Activated CD4-positive, alpha-beta T cell treated with anti-CD3 and anti-CD28 coated beads, Interleukin-10, Interleukin-2, amounts not matched to agents 100 ng/mL and 50 ng/mL, durations not matched to agents 16 hours and 8 hours (primary cell): Measurements from ENCODE around the gene ZAR1.
"Not testable (repeated sequence)": the region's sequence is repeated elsewhere in the genome, so short reads cannot be mapped to it uniquely, and the experiment has no call there.

Source experiments
- DNase-seq: peaks from one replicate; pipeline ENCODE4 v3.0.0-alpha.2; 2020

The ZAR1 gene

DNA sequence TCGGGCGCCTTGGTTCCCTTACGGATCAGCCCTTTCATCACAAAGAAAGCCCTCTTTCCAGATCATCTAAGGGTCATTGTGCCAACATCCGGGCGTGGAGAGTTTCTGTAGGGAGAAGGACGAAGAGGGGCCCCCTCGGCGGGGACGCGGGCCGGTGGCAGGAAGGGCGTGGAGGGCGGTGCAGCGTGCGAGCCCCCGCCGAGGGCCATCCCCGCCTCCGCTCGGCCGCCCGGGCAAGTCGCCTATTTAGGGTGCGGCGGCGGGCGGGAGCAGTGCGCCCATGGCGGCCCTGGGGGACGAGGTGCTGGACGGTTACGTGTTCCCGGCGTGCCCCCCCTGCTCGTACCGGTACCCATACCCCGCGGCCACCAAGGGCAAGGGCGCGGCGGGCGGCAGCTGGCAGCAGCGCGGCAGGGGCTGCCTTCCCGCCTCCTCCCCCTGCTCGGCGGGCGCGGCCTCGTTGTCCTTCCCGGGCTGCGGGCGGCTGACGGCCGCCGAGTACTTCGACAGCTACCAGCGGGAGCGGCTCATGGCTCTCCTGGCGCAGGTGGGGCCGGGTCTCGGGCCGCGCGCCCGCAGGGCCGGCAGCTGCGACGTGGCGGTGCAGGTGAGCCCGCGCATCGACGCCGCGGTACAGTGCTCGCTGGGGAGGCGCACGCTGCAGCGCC is at the start of gene ZAR1:
Gene ZAR1 (plus strand): TSS at position 241 of the 668 bp plus-strand sequence. CDS start 40 bp downstream, at position 281.
- no peak for DNase-seq

GRCh38 chr4:48440914-48441313 is 49.1 kb upstream of the ZAR1 start:
- DNase-seq, result not testable (repeated sequence)

DNA sequence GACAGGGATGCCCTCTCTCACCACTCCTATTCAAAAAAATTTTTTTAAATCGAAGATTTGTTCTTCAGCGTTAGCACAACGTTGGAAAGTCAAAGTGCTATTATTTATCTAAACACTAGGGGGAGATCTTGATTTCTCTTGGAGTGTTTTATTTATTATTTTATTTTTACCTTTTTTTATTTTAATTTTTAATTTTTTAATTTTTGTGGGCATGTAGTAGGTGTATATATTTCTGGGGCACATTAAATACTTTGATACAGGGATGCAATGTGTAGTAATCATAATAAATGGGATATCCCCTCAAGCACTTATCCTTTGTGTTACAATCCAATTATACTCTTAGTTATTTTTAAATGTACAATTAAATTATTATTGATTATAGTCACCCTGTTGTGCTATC is 44.3 kb upstream of the ZAR1 start:
- DNase-seq, result no peak

DNA sequence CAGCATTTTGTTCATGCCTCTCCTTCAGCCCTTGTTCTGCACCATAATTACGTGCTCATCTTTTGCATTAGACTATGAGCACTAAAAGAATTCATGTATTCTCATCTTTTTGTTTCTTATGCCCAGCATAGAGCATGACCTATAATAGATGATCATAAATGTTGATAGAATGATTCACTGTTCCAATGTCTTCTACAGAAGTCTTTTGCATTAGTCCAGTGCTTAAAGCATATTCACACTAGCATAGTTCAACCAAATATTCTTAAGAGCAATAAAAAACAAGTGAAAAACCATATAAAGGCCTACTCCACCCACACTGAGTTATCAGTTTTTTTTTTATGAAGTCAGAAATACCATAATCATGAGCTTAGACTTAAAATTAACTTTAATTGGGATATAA is 43.4 kb upstream of the ZAR1 start:
- DNase-seq, result no peak

DNA sequence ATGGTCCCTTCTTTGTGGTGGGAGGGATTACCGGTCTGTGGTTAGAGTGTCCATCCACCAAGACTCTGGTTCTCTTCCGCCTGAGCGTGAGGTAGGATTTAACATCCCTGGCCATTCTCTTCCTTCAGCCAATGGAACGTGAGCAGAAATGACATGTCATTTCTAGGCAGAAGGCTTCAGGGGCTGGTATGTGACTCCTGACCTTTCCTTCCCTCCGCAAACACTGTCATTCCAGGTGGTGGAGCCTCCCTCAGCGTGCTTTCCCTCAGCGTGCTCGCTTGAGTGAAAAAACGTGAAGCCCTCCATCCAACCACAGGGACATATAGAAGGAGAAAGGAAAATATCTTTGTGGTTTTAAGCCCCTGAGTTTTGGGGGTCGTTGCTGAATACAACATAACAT is 40.9 kb upstream of the ZAR1 start:
- DNase-seq, result no peak

DNA sequence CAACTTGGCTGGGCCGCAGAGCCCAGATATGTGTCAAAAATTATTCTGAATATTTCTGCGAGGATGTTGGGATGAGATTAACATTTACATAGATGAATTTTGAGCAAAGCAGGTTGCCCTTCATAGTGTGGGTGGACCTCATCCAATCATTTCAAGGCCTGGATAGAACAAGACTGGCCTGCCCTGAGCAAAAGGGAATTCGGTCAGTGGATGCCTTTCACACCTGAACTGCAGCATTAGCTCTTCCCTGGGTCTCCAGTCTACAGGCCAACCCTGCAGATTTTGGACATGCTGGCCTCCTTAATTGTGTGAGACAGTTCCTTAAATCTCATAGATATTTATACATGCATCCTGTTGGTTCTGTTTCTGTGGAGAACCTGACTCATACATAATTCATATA is 39.3 kb upstream of the ZAR1 start:
- DNase-seq, result no peak

- DNase-seq, result not testable (repeated sequence)
These were observed 38.4 kb upstream of the ZAR1 start for GRCh38 chr4:48451656-48452055.

DNA sequence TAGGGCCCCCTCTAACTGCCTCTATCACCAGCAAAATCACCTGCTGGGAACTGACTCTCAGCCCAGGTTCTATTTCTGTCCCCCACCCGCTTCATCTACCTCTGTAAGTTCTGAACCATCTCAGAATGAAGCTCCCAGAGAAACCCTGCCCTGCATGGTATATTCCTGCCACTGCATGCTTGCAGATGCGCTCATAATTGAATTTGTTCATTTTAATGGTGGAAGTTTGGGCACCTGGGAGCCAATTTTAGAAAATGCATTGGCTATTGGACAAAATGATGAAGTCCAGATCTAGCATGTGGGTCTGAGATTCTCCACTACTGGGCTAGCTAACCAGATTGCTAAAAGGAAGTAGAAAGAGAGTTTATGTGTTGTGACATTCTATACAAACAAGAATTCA is 35.5 kb upstream of the ZAR1 start:
- no peak for DNase-seq

GRCh38 chr4:48461000-48461399 is 29.1 kb upstream of the ZAR1 start:
- no peak for DNase-seq

DNA sequence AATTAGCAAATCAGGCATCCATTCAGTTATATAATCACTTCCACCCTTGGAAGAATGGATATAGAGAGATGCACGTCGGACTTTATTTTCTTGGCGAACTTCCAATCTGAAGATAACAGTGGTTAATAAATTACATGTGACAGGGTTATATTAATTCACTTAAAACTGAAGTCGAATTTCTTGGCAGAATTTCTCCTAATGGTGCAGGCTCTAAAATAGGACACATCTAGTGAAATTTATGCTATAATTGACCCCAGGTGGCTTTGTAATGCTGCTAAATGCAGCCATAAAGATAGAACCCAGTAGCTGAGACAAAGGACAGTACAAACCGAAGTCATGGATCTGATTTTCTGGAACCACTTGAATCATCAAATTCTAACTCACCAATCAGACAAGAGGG is 27.7 kb upstream of the ZAR1 start:
- no peak for DNase-seq

DNA sequence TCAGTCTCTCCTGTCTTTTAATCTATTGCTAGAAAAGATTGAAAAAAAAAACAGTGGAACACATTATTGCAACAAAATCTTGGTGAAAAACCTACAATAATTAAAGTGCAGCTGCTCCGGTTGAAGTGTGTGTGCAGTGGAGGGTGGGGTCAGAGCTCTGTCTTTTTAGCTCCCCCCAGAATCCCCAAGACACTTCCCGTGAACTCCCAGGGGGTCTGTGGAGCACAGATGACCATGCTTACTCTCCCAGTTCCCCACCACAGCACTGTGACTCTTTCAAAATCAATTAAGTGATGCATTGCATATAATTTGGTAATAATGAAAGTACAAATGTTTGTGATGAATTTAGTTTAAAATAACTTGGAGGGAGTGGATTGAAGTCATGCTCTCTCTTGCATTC is 22.6 kb upstream of the ZAR1 start:
- DNase-seq, result no peak

DNA sequence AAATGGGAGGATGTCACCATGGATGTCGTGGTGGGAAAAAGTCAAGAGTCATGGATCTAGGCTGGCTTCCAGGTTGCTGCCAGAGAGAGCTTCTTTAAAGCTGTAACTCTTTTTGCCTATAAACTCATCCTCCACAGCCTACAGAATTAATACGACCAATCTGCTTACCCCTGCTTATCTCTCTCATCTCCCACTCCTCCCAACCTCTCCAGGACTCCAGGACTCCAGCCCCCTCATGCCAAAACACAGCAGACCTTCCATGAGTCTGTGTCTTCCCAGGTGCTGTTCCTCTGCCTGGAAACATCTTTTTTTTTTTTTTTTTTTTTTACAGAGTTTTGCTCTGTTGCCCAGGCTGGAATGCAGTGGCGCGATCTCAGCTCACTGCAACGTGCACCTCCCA is 22.2 kb upstream of the ZAR1 start:
- no peak for DNase-seq

GRCh38 chr4:48470137-48470536 is 19.9 kb upstream of the ZAR1 start:
- no peak for DNase-seq

DNA sequence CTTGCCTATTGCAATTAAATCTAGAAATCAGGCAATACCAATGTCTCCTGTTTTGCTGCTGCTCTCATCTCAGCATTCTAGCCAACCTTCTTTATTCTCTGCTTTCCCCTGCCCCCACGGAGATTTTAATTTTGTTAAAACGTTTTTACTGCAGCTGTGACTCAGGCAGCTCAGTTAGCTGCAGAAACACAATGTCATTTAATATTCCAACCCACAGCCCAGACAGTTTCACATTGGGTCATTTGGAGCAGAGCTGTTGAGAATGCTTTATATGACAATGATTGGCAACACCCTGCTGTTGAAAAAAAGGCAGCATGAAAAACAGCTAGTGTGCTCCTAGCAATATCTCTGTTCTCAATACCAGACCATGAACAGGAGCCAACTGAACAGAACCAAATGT is 19.5 kb upstream of the ZAR1 start:
- peak; percentile 34 for DNase-seq

DNA sequence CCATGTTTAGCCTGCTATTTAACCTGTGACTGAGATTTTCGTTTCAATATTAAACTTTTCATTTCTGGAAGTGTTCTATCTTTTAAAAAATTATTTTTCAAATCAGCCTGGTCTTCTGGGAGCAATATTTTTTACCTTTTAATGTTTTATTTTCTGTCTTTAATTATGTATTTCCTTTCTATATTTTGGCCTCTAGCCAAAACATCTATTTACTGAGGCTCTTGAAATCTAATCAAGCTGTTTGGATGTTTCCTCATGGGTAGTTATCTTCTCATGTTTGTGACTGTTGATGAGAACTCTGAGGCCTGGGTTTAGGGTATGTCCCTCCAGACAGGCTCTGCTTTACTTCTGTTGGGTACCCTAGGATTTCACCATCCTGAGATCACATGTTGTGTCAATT is 17.3 kb upstream of the ZAR1 start:
- no peak for DNase-seq

- no peak for DNase-seq
These were observed 14.3 kb upstream of the ZAR1 start for GRCh38 chr4:48475770-48476169.

GRCh38 chr4:48478273-48478672 is 11.8 kb upstream of the ZAR1 start:
- no peak for DNase-seq

DNA sequence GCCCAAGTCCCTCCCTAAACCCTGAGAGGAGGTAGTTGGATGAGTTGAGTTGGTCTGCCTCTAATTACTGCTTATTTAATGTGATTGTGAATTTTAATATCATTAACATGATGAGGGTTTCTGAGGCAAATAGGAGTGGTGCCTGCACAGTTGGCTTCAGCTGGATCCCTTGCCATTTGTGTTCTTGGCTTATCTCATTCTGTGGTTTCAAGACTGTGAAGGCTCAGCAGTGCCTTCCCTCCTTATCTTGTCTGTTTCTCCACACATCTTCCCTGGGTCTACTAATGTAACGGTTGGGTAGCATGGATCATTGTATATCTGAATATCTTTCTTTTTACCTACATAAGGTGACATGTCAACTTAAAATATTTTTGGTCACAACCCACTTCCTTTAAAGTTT is 8.5 kb upstream of the ZAR1 start:
- DNase-seq, result no peak

DNA sequence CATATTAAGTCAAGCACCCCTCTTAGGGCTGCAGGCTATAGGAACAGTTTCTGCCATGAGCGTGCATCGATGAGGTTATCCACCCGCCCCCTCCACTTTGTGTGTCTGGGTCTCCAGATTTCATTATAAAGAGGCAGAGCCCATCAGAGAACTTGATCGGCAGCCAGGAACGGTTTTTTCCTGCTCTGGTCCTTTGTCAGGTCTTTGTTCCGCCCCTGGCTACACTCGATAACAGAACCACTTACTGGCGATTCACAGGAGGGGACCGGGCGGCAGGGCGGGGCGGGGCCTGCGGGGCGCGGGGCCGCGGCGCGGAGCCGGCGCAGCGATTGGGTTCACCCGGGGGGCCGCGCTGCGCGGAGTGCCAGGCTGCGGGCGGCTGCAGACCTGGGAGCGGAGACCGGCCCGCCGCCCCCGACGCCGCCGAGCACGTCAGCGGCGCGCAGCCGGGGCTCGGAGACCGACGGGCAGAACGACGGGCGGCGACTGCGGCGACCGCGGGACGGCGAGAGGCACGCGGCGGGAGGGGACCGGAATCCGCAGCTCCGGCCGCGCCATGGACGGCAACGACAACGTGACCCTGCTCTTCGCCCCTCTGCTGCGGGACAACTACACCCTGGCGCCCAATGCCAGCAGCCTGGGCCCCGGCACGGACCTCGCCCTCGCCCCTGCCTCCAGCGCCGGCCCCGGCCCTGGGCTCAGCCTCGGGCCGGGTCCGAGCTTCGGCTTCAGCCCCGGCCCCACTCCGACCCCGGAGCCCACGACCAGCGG is 6.9 kb upstream of the ZAR1 start, which contains the start of gene SLC10A4:
Gene SLC10A4 (plus strand): TSS at position 338 of the 771 bp plus-strand sequence. CDS start 219 bp downstream, at position 557.
- DNase-seq, result no peak

GRCh38 chr4:48483777-48484493 is 6.1 kb upstream of the ZAR1 start:
- DNase-seq, result no peak

DNA sequence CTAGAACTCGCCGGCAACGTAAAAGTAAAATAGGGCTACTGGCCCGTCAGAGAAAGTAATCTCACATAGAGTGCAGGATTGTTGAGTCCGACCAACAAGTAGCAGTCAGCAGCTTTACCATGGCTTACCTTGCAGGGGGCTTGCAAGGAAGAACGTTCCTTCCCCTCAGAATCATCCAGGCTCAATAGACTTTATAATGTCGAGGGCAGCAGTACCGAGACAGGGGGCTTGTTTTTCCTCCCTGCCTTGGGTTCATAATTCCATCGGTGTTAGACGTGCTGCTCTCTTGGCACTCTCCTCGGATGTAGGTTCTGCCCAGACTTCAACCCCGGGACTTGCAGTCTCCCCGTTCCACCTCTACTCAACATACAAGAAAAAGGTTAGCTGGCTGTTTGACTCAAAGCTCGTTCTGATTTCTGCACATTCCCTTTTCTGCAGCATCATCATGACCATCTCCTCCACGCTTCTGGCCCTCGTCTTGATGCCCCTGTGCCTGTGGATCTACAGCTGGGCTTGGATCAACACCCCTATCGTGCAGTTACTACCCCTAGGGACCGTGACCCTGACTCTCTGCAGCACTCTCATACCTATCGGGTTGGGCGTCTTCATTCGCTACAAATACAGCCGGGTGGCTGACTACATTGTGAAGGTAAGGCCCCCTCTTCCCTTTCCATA is 5.4 kb upstream of the ZAR1 start:
- no peak for DNase-seq

- DNase-seq, result no peak
These were observed 405 bp upstream of the ZAR1 start for GRCh38 chr4:48489683-48490011.
